Measurements from ENCODE around the gene SLC25A31.

DNA sequence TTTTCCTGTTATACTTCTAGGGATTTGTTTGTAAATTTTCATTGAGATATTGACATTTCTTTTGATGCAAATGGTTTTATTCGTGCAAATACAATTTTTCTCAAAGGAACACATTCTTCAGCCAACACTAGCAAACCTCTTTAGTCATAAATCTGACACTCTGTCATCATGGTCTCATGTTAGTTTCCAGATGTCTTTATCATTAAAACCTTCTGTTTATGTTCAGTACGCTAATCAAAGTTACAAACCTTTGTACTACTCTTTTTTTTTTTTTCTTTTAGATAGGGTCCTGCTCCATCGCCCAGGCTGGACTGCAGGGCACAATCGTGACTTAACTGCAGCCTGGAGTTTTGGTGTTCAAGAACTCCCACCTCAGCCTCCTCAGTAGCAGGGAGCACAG is 7.1 kb downstream of the SLC25A31 start:
- TF ChIP-seq CTCF (optimal IDR thresholded peaks at IDR 0.05 in 1 of 3, IDR thresholded peaks at IDR 0.05 in 1 of 3, conservative IDR thresholded peaks at IDR 0.05 in 1 of 3; ENCODE audit: extremely low read depth in 1 of 3, insufficient read depth in 2 of 3, low read length in 3 of 3) (no peak), EZH2 (IDR thresholded peaks at IDR 0.05; ENCODE audit: low read length) (no peak)

All from keratinocyte (primary cell).